ENCODE measurements around the gene UBE2D3.

- TF ChIP-seq, protein P1, sequence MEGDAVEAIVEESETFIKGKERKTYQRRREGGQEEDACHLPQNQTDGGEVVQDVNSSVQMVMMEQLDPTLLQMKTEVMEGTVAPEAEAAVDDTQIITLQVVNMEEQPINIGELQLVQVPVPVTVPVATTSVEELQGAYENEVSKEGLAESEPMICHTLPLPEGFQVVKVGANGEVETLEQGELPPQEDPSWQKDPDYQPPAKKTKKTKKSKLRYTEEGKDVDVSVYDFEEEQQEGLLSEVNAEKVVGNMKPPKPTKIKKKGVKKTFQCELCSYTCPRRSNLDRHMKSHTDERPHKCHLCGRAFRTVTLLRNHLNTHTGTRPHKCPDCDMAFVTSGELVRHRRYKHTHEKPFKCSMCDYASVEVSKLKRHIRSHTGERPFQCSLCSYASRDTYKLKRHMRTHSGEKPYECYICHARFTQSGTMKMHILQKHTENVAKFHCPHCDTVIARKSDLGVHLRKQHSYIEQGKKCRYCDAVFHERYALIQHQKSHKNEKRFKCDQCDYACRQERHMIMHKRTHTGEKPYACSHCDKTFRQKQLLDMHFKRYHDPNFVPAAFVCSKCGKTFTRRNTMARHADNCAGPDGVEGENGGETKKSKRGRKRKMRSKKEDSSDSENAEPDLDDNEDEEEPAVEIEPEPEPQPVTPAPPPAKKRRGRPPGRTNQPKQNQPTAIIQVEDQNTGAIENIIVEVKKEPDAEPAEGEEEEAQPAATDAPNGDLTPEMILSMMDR (IDR thresholded peaks at IDR 0.05) = no peak
- no peak for TF ChIP-seq POLR2A (IDR thresholded peaks at IDR 0.05)
These were observed 1.1 kb downstream of the UBE2D3 start for GRCh38 chr4:102826105-102826889.
